Tongue (tissue), 2 donors: ENCODE results near the gene UPB1. TPM values are rescaled to one million over a fixed set of nuclear protein-coding genes. Genes with fewer than 3 reads are reported as not detected.

ENCODE experiments used
- DNase-seq: peaks from one replicate; pipeline ENCODE4 v3.0.0-alpha.2; 2015
- total RNA-seq: library from RNA; depleted of rRNA; stranded (reverse); fragments of >200 nt; gene quantifications from one replicate; pipeline ENCODE4 v1.2.3, GENCODE V29; 2014

UPB1 gene
- total RNA-seq, 1 donor from 2014 or later: 0.21 TPM

DNA sequence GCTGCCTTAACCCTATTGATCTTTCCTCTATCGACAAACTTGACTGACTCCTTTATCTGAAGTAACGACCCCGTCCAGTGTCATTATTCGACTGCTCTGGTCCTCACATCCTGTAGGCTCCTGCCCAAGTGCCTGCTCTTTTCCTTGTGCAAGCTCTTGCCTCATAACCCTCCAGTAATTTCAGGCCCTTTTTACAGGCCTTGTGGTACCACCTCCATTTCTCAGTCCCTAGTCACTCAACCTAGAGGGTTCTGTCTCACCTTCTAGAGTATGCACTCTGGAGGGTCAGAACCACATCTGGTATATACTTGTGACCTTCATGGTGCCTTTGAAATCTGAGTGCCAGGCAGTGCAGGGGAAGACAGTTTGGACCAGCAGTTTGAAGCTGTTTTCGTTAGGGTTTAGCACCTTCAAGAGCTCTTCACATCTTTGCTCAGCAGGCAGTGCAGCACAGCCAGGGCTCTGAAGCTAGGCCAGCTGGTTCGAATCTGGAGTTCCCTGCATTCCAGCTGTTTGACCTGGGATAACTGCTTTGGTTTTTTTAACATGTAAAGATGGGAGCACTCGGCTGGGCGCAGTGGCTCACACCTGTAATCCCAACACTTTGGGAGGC, 71.9 kb downstream of the UPB1 start:
- no peak for DNase-seq

DNA sequence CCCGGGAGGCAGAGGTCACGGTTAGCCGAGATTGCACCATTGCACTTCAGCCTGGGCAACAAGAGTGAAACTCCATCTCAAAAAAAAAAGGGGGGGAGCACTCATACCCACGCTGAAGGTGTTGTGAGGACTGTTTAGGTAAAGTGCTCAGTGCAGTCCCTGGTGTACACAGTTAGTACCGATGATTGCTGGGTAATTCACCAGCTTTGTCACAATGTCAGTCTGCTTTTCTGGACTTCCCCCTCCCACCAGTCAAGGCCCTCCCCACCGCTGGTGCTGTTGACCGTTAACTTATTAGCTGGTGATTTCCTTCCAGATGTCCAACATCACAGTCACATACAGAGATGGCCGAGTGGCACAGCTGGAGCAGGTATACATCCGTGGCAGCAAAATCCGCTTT, 72.5 kb downstream of the UPB1 start:
- no peak for DNase-seq

DNA sequence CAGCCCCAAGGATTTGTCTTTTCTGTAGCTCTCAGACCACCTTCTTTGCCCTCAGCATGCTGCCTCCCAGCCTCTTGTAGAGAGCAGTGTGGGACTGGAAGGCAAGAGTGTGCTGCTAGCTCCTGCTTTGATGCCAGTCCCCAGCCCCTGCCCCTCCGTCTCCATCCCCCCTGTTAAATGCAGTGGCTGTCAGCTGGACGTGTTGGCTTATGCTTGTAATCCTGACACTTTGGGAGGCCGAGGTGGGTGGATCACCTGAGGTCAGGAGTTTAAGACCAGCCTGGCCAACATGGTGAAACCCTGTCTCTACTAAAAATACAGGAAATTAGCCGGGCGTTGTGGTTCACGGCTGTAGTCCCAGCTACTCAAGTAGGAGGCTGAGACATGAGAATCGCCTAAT, 76.1 kb downstream of the UPB1 start:
- no peak for DNase-seq

DNA sequence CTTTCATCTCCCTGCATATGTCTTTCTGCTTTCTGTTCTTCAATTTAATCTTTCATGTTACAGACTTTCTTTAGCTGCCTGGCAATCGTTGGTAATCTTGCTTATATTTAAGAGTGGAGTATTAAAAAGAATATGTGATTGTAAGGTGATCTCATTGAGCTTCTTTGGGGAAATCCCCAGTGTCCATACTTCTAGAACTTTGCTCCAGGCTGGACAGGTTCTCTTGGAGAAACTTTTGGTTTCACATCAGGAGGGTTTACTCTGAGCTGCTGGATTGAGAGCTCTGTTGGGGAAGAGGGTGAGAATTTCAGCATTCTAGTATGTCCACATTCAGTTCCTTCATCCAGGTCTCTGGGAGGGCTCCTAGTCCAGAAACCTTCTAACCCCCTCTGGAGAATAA, 81.6 kb downstream of the UPB1 start:
- no peak for DNase-seq

Other genes with a start within 250 kb of the UPB1 start
- 39.6 TPM for gene SPECC1L, start 224.5 kb upstream of the UPB1 start, total RNA-seq
- 20.7 TPM for gene ADORA2A, start 67.7 kb upstream of the UPB1 start, total RNA-seq
- gene GUCD1, start 59.8 kb downstream of the UPB1 start, total RNA-seq: 100 TPM
- 169 TPM for gene SNRPD3, start 60.7 kb downstream of the UPB1 start, total RNA-seq
- gene LRRC75B, start 97.7 kb downstream of the UPB1 start, total RNA-seq: 7.6 TPM
- gene GGT1, start 107.9 kb downstream of the UPB1 start, total RNA-seq: 1.1 TPM